GM23338 (cell line): ENCODE results near the gene CD53. TPM values are rescaled to one million over a fixed set of nuclear protein-coding genes. Genes with fewer than 3 reads are reported as not detected.

Experiments used
- ATAC-seq: fragments of 200-7000 bp; cut with Tn5 transposase; 3 replicates; pipeline ENCODE4 v1.9.1; 2020
- DNase-seq: peaks from one replicate; pipeline ENCODE4 v3.0.0-alpha.2; 2015; ENCODE audit warnings: low spot score
- H2AFZ ChIP-seq: fragments of 200-600 bp; sonication (generic); 2 replicates; pipeline ENCODE4 v1.8.0; 2016; ENCODE audit warnings: antibody characterized with exemption, mild to moderate bottlenecking, moderate library complexity
- H3F3A ChIP-seq: fragments of 200-600 bp; sonication (generic); replicated peaks from 2 replicates; pipeline ENCODE4 v1.8.0; 2017; ENCODE audit warnings: antibody characterized with exemption, mixed run types, low read depth
- H3K27ac ChIP-seq: fragments of 200-600 bp; sonication (generic); 2 replicates; pipeline ENCODE4 v1.6.1; 2016; ENCODE audit warnings: low read depth
- H3K27me3 ChIP-seq: fragments of 200-600 bp; sonication (generic); 2 replicates; pipeline ENCODE4 v1.8.0; 2016; ENCODE audit warnings: mild to moderate bottlenecking, mixed run types, moderate library complexity; ENCODE audit not compliant: insufficient read depth
- H3K36me3 ChIP-seq: fragments of 200-600 bp; sonication (generic); 2 replicates; pipeline ENCODE4 v1.8.0; 2016; ENCODE audit warnings: mild to moderate bottlenecking; ENCODE audit not compliant: insufficient read depth
- H3K4me1 ChIP-seq: fragments of 200-600 bp; sonication (generic); 2 replicates; pipeline ENCODE4 v1.8.0; 2016; ENCODE audit warnings: mild to moderate bottlenecking, moderate library complexity; ENCODE audit not compliant: insufficient read depth
- H3K4me2 ChIP-seq: fragments of 200-600 bp; sonication (generic); 2 replicates; pipeline ENCODE4 v1.7.1; 2017; ENCODE audit warnings: mixed run types
- H3K4me3 ChIP-seq: fragments of 200-600 bp; sonication (generic); 2 replicates; pipeline ENCODE4 v1.6.1; 2016; ENCODE audit warnings: mixed run types
- H3K79me2 ChIP-seq: fragments of 200-600 bp; sonication (generic); replicated peaks from 2 replicates; pipeline ENCODE4 v1.8.0; 2017; ENCODE audit warnings: mild to moderate bottlenecking; ENCODE audit not compliant: insufficient read depth
- H3K9me2 ChIP-seq: fragments of 200-600 bp; sonication (generic); 2 replicates; pipeline ENCODE4 v1.8.0; 2017; ENCODE audit not compliant: insufficient read depth
- H4K20me1 ChIP-seq: fragments of 200-600 bp; sonication (generic); replicated peaks from 2 replicates; pipeline ENCODE4 v1.8.0; 2017; ENCODE audit warnings: mild to moderate bottlenecking; ENCODE audit not compliant: insufficient read depth
- H3K27ac Mint-ChIP-seq: 2 replicates; pipeline ENCODE4 v1.8.0; 2020; ENCODE audit warnings: inconsistent platforms, mild to moderate bottlenecking, moderate library complexity, mixed read lengths
- H3K27me3 Mint-ChIP-seq: 3 replicates; pipeline ENCODE4 v1.8.0; 2022; ENCODE audit warnings: low read depth, mild to moderate bottlenecking, moderate library complexity, mixed read lengths, inconsistent platforms; ENCODE audit not compliant: insufficient read depth, poor library complexity
- H3K36me3 Mint-ChIP-seq: 3 replicates; pipeline ENCODE4 v1.8.0; 2021; ENCODE audit warnings: low read depth, mild to moderate bottlenecking, inconsistent platforms, moderate library complexity, mixed read lengths
- H3K4me1 Mint-ChIP-seq: 3 replicates; pipeline ENCODE4 v1.8.0; 2020; ENCODE audit warnings: mild to moderate bottlenecking, inconsistent platforms, mixed read lengths
- H3K4me3 Mint-ChIP-seq: 3 replicates; pipeline ENCODE4 v1.8.0; 2021; ENCODE audit warnings: moderate library complexity, mild to moderate bottlenecking, inconsistent platforms, mixed read lengths
- H3K9me3 Mint-ChIP-seq: 3 replicates; pipeline ENCODE4 v1.8.0; 2020; ENCODE audit warnings: moderate library complexity, mild to moderate bottlenecking, inconsistent platforms, mixed read lengths
- CREB1 ChIP-seq: fragments of 250-450 bp; sonication (Bioruptor Pico); IDR thresholded peaks from 2 replicates; pipeline ENCODE4 v1.5.0; 2020; ENCODE audit warnings: low read depth, mild to moderate bottlenecking, moderate library complexity
- EZH2phosphoT487 ChIP-seq: fragments of 200-600 bp; sonication (generic); IDR thresholded peaks from one replicate; pipeline ENCODE4 v1.8.1; 2018; ENCODE audit warnings: antibody characterized with exemption; ENCODE audit not compliant: unreplicated experiment
- JUNB ChIP-seq: IDR thresholded peaks from one replicate; pipeline ENCODE4 v1.6.1; 2016; ENCODE audit warnings: antibody characterized with exemption; ENCODE audit not compliant: unreplicated experiment
- NANOG ChIP-seq: IDR thresholded peaks from 2 replicates; pipeline ENCODE4 v1.6.1; 2016; ENCODE audit warnings: antibody characterized with exemption, borderline replicate concordance
- STAT1 ChIP-seq: IDR thresholded peaks from one replicate; pipeline ENCODE4 v1.6.1; 2016; ENCODE audit warnings: antibody characterized with exemption; ENCODE audit not compliant: unreplicated experiment
- ZNF114 ChIP-seq: fragments of 250-450 bp; sonication (Bioruptor Pico); IDR thresholded peaks from 2 replicates; pipeline ENCODE4 v1.5.0; 2020; ENCODE audit warnings: mild to moderate bottlenecking, moderate library complexity
- ZNF331 ChIP-seq: fragments of 250-450 bp; sonication (Bioruptor Pico); IDR thresholded peaks from 2 replicates; pipeline ENCODE4 v1.5.0; 2020; ENCODE audit warnings: low read depth, mild to moderate bottlenecking, moderate library complexity
- polyA plus RNA-seq: library from polyadenylated mRNA; unstranded; fragments of >200 nt; fragmentation: Nextera tagmentation; extraction: Ambion mirVana; gene quantifications from 2 replicates; pipeline ENCODE4 v1.2.1, GENCODE V29; 2016
- total RNA-seq: library from RNA; depleted of rRNA; stranded (reverse); fragments of >200 nt; shearing (Covaris generic); gene quantifications from 2 replicates; pipeline ENCODE4 v1.2.3, GENCODE V29; 2014
- TF ChIP-seq, protein P1 (sequence below), 2 experiments: fragments of 200-600 bp in 1 of 2; sonication (generic) in 1 of 2; conservative IDR thresholded peaks; 2 replicates each; pipeline versions ENCODE4 v1.5.1 to v1.6.1; 2016 to 2017; ENCODE audit warnings: antibody characterized with exemption in 2 of 2, low read depth in 2 of 2, mild to moderate bottlenecking in 2 of 2, moderate library complexity in 1 of 2
- TF ChIP-seq, protein P2 (sequence below): IDR thresholded peaks from one replicate; pipeline ENCODE4 v1.6.1; 2018; ENCODE audit warnings: antibody characterized with exemption; ENCODE audit not compliant: unreplicated experiment
- TF ChIP-seq, protein P3 (sequence below): fragments of 250-450 bp; sonication (Bioruptor Pico); IDR thresholded peaks from 2 replicates; pipeline ENCODE4 v1.5.0; 2020; ENCODE audit warnings: mild to moderate bottlenecking, moderate library complexity

The CD53 gene
- total and polyA plus RNA-seq, 2 experiments from 2014 or later, result 0.28 to 0.70 TPM

DNA sequence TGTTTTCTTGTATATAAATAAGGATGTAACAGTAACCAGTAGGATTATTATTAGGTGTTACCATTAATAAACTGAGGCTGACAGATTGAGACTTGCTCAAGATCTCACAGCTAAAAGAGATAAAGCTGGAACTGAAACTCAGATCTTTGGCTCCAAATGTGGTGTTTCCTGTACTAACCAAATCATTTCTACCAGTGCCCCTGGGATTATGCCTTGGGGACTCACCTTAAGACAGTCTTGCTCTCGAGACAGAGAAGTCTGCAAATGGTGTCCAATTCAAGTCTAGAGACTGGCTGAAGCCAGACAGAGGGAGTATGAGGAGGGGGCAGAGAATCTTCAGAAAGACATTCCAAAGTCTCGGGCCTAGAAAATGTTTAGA lies 593 bp upstream of the CD53 start (continued):
- no peak for TF ChIP-seq ZNF331 (CRISPR knock-in tag)

DNA sequence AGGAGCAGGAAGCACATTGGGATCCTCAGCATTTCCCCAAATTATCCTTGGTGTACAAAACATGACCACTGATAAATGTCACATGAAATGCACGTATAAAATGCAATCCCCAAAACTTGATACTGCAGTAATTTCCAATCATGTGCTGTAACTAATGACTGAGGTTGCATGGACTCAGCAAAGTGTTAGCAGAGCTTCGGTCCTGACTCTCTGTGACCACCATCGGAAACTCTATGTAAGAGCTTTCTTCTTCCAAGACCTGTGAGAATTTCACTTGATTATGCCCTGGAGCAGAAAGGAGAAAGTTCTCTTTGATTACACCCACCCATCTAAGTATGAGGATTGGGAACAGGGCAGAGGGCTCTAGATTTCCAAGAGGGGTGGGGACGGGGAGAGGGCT lies 908 bp downstream of the CD53 start:
- DNase-seq (no peak), ATAC-seq (no peak)
- peaks cover 5% of the 10 kb centered on the region; the same call in 1 of the 2 replicates for H3K9me2 ChIP-seq
- Mint-ChIP-seq H3K4me1 (peaks cover 17% of the 10 kb centered on the region), H3K4me3 (no peak overlapping the region), H3K27me3 (peaks cover 1% of the 10 kb centered on the region), H3K27ac (no peak overlapping the region), H3K9me3 (no peaks in the 10 kb centered on the region), H3K36me3 (no peaks in the 10 kb centered on the region)
- H2AFZ ChIP-seq, result no peak overlapping the region
- H3K4me1 ChIP-seq, result peaks cover 10% of the 10 kb centered on the region; the same call in 1 of the 2 replicates
- no peaks in the 10 kb centered on the region for H4K20me1 ChIP-seq
- no peaks in the 10 kb centered on the region for H3K79me2 ChIP-seq
- H3K27ac ChIP-seq, result no peak overlapping the region
- H3K36me3 ChIP-seq, result no peaks in the 10 kb centered on the region
- no peak for TF ChIP-seq STAT1
- no peak for TF ChIP-seq ZNF114 (CRISPR knock-in tag)
- TF ChIP-seq JUNB, result no peak
- TF ChIP-seq, protein P1, sequence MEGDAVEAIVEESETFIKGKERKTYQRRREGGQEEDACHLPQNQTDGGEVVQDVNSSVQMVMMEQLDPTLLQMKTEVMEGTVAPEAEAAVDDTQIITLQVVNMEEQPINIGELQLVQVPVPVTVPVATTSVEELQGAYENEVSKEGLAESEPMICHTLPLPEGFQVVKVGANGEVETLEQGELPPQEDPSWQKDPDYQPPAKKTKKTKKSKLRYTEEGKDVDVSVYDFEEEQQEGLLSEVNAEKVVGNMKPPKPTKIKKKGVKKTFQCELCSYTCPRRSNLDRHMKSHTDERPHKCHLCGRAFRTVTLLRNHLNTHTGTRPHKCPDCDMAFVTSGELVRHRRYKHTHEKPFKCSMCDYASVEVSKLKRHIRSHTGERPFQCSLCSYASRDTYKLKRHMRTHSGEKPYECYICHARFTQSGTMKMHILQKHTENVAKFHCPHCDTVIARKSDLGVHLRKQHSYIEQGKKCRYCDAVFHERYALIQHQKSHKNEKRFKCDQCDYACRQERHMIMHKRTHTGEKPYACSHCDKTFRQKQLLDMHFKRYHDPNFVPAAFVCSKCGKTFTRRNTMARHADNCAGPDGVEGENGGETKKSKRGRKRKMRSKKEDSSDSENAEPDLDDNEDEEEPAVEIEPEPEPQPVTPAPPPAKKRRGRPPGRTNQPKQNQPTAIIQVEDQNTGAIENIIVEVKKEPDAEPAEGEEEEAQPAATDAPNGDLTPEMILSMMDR (conservative IDR thresholded peaks at IDR 0.05; ENCODE audit: low read depth in 2 of 2), result no peak
- no peak for TF ChIP-seq EZH2phosphoT487
- TF ChIP-seq, protein P2, sequence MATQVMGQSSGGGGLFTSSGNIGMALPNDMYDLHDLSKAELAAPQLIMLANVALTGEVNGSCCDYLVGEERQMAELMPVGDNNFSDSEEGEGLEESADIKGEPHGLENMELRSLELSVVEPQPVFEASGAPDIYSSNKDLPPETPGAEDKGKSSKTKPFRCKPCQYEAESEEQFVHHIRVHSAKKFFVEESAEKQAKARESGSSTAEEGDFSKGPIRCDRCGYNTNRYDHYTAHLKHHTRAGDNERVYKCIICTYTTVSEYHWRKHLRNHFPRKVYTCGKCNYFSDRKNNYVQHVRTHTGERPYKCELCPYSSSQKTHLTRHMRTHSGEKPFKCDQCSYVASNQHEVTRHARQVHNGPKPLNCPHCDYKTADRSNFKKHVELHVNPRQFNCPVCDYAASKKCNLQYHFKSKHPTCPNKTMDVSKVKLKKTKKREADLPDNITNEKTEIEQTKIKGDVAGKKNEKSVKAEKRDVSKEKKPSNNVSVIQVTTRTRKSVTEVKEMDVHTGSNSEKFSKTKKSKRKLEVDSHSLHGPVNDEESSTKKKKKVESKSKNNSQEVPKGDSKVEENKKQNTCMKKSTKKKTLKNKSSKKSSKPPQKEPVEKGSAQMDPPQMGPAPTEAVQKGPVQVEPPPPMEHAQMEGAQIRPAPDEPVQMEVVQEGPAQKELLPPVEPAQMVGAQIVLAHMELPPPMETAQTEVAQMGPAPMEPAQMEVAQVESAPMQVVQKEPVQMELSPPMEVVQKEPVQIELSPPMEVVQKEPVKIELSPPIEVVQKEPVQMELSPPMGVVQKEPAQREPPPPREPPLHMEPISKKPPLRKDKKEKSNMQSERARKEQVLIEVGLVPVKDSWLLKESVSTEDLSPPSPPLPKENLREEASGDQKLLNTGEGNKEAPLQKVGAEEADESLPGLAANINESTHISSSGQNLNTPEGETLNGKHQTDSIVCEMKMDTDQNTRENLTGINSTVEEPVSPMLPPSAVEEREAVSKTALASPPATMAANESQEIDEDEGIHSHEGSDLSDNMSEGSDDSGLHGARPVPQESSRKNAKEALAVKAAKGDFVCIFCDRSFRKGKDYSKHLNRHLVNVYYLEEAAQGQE, result no peak
- TF ChIP-seq, protein P3, sequence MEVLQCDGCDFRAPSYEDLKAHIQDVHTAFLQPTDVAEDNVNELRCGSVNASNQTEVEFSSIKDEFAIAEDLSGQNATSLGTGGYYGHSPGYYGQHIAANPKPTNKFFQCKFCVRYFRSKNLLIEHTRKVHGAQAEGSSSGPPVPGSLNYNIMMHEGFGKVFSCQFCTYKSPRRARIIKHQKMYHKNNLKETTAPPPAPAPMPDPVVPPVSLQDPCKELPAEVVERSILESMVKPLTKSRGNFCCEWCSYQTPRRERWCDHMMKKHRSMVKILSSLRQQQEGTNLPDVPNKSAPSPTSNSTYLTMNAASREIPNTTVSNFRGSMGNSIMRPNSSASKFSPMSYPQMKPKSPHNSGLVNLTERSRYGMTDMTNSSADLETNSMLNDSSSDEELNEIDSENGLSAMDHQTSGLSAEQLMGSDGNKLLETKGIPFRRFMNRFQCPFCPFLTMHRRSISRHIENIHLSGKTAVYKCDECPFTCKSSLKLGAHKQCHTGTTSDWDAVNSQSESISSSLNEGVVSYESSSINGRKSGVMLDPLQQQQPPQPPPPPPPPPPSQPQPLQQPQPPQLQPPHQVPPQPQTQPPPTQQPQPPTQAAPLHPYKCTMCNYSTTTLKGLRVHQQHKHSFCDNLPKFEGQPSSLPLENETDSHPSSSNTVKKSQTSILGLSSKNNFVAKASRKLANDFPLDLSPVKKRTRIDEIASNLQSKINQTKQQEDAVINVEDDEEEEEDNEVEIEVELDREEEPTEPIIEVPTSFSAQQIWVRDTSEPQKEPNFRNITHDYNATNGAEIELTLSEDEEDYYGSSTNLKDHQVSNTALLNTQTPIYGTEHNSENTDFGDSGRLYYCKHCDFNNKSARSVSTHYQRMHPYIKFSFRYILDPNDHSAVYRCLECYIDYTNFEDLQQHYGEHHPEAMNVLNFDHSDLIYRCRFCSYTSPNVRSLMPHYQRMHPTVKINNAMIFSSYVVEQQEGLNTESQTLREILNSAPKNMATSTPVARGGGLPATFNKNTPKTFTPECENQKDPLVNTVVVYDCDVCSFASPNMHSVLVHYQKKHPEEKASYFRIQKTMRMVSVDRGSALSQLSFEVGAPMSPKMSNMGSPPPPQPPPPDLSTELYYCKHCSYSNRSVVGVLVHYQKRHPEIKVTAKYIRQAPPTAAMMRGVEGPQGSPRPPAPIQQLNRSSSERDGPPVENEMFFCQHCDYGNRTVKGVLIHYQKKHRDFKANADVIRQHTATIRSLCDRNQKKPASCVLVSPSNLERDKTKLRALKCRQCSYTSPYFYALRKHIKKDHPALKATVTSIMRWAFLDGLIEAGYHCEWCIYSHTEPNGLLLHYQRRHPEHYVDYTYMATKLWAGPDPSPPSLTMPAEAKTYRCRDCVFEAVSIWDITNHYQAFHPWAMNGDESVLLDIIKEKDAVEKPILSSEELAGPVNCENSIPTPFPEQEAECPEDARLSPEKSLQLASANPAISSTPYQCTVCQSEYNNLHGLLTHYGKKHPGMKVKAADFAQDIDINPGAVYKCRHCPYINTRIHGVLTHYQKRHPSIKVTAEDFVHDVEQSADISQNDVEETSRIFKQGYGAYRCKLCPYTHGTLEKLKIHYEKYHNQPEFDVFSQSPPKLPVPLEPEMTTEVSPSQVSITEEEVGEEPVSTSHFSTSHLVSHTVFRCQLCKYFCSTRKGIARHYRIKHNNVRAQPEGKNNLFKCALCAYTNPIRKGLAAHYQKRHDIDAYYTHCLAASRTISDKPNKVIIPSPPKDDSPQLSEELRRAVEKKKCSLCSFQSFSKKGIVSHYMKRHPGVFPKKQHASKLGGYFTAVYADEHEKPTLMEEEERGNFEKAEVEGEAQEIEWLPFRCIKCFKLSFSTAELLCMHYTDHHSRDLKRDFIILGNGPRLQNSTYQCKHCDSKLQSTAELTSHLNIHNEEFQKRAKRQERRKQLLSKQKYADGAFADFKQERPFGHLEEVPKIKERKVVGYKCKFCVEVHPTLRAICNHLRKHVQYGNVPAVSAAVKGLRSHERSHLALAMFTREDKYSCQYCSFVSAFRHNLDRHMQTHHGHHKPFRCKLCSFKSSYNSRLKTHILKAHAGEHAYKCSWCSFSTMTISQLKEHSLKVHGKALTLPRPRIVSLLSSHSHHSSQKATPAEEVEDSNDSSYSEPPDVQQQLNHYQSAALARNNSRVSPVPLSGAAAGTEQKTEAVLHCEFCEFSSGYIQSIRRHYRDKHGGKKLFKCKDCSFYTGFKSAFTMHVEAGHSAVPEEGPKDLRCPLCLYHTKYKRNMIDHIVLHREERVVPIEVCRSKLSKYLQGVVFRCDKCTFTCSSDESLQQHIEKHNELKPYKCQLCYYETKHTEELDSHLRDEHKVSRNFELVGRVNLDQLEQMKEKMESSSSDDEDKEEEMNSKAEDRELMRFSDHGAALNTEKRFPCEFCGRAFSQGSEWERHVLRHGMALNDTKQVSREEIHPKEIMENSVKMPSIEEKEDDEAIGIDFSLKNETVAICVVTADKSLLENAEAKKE (CRISPR knock-in tag), result no peak
- TF ChIP-seq NANOG, result no peak
- TF ChIP-seq CREB1 (CRISPR knock-in tag), result no peak
- no peak overlapping the region for H3K4me3 ChIP-seq
- H3F3A ChIP-seq, result no peaks in the 10 kb centered on the region
- H3K4me2 ChIP-seq, result no peak overlapping the region
- no peaks in the 10 kb centered on the region for H3K27me3 ChIP-seq
